AG04449 (cell line): ENCODE data around the gene HOXB8.

Experiments used
- CTCF ChIA-PET: fragments of 350-600 bp; formaldehyde crosslinking; extraction: SDS; loops from one replicate; lab custom pipeline; 2021; ENCODE audit warnings: antibody characterized with exemption; lab: Yijun Ruan, JAX
- POLR2A ChIA-PET: fragments of 400-600, 350-600 bp; formaldehyde crosslinking; extraction: SDS; loops from one replicate; lab custom pipeline; 2020; ENCODE audit warnings: antibody characterized with exemption, inconsistent platforms; lab: Yijun Ruan, JAX
- DNase-seq: peaks from one replicate; pipeline ENCODE4 v3.0.0-alpha.2; 2010; ENCODE audit warnings: low read depth, low spot score
- H3K4me3 ChIP-seq: 2 replicates; pipeline ENCODE4 v1.5.1; 2011; ENCODE audit warnings: low read depth, mild to moderate bottlenecking, control low read depth, low read length
- TF ChIP-seq, protein P1 (sequence below): IDR thresholded peaks from one replicate; pipeline ENCODE4 v1.5.1; 2011; ENCODE audit warnings: mild to moderate bottlenecking, moderate library complexity, low read length, control low read depth, inconsistent platforms; ENCODE audit not compliant: insufficient read depth; ENCODE audit errors: missing control alignments

The HOXB8 gene

DNA sequence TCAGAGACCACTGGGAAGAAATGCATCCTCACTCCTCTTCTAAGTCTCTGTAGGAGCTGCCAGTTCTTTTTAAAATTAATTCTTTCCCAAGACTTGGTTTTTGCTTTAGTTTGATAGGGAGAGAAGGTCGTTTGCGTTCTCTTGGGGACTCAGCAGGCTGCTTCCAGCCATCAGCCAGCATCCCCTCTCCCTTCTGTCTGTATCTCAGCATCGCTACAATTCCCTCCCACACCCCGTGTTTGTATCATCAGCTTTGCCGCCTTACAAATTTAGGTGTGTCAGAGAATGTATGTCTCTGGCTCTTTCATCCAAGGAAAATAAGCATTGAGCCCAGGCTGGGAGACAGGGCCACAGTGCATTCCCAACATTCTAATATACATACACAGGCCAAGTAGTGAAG, 15.7 kb downstream of the HOXB8 start:
- DNase-seq, result no peak
- peak overlapping the region; percentile 13 for H3K4me3 ChIP-seq
- TF ChIP-seq, protein P1, sequence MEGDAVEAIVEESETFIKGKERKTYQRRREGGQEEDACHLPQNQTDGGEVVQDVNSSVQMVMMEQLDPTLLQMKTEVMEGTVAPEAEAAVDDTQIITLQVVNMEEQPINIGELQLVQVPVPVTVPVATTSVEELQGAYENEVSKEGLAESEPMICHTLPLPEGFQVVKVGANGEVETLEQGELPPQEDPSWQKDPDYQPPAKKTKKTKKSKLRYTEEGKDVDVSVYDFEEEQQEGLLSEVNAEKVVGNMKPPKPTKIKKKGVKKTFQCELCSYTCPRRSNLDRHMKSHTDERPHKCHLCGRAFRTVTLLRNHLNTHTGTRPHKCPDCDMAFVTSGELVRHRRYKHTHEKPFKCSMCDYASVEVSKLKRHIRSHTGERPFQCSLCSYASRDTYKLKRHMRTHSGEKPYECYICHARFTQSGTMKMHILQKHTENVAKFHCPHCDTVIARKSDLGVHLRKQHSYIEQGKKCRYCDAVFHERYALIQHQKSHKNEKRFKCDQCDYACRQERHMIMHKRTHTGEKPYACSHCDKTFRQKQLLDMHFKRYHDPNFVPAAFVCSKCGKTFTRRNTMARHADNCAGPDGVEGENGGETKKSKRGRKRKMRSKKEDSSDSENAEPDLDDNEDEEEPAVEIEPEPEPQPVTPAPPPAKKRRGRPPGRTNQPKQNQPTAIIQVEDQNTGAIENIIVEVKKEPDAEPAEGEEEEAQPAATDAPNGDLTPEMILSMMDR, result no peak
- POLR2A ChIA-PET, result no interaction called here
- CTCF ChIA-PET, result interaction anchor here (1.3 to 2.2 kb wide), 6 partner anchors 9 to 265 kb away, joined by 3 to 7 read pairs (median 5); no protein-coding TSS in a partner anchor

DNA sequence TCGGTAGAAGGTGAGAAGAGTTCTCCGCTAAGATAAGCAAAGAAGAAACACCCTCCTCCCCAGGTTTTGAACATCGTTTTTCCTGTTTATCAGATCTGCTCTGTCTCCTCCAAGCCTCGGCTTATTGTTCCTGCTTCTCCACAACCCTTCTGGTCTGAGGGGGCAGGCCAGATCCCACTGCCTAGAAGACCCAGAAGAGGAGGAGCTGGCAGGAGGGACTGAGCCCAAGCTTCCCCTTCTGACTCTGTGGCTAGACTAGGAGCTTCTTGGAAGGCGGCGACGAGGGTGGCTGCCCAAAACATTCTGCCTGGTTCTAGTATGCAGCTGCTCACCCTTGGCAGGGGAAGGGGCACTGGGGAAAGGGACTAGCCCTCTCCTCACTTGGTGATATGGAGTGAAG, 16.4 kb downstream of the HOXB8 start:
- DNase-seq, result no peak
- ChIA-PET POLR2A (interaction anchor here (0.8 to 1.3 kb wide), 5 partner anchors 10 to 47 kb away, joined by 3 to 6 read pairs (median 4); no protein-coding TSS in a partner anchor), CTCF (interaction anchor here (0.6 to 2.2 kb wide), 9 partner anchors 7 to 340 kb away, joined by 3 to 8 read pairs (median 5); no protein-coding TSS in a partner anchor)
- H3K4me3 ChIP-seq, result peak overlapping the region; percentile 76
- TF ChIP-seq, protein P1, result no peak

DNA sequence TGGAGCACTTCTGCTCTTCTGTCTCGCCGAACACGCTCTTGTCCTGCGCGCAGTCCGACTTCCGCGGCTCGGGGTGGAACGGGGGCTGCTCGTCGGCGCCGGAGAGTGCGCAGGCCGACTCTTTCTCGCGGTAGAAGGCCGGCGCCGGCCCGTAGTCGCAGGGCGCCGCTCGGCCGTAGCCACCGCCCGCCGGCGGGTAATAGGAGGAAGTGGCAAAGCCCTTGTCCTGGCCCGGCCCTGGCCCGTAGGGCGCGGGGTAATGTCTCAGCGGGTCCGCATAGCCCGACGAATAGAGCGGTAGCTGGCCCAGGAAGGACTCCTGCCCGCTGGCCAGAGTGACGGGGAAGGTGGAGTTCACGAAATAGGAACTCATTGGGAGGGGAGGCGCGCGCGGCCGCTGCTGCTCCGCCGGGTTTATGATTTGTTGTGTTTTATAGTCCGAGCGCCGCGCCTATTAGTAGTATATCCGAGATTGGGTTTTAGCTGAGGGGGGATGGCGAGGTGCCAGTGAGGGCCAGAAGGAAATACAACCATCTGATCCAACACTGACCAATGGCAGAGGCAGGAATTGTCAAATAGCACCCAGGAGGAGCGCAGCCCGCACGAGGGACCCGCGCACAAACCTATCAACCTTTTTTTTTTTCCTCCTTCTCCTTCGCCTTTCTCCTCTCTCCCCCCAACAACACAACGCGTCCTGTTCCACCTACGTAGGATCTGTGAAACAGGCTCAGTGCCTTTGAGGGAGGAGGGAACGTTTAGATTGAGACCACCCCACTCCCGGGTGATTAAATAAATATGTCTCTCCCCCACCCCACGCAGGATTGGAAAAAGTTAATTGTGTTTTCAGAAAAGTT, 17.1 kb downstream of the HOXB8 start:
- TF ChIP-seq, protein P1, result no peak
- no peak for DNase-seq
- CTCF ChIA-PET, result interaction anchor here (0.6 to 2.2 kb wide), 7 partner anchors 8 to 339 kb away, joined by 3 to 8 read pairs (median 5); no protein-coding TSS in a partner anchor
- H3K4me3 ChIP-seq, result peak overlapping the region; percentile 76
- POLR2A ChIA-PET, result interaction anchor here (0.8 to 1.3 kb wide), 5 partner anchors 10 to 46 kb away, joined by 3 to 6 read pairs (median 4); no protein-coding TSS in a partner anchor

DNA sequence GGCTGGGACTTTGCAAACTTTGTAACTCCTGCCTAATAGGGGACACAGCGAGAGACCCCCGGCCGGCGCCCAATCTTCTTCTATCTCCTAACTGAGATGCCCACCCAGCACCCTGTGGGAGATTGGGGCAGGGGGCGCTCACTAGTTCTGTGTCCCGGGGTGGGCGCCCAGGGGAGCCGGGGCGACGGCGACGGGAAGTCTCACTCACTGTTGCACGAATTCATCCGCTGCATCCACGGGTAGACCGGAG, 17.6 kb downstream of the HOXB8 start:
- ChIA-PET CTCF (interaction anchor here (0.9 to 2.2 kb wide), 5 partner anchors 12 to 338 kb away, joined by 3 to 8 read pairs (median 6); no protein-coding TSS in a partner anchor), POLR2A (interaction anchor here (1.0 to 1.7 kb wide), 6 partner anchors 10 to 245 kb away, joined by 3 to 12 read pairs (median 4); no protein-coding TSS in a partner anchor)
- H3K4me3 ChIP-seq, result peak overlapping the region; percentile 76
- TF ChIP-seq, protein P1, result no peak
- DNase-seq, result no peak

DNA sequence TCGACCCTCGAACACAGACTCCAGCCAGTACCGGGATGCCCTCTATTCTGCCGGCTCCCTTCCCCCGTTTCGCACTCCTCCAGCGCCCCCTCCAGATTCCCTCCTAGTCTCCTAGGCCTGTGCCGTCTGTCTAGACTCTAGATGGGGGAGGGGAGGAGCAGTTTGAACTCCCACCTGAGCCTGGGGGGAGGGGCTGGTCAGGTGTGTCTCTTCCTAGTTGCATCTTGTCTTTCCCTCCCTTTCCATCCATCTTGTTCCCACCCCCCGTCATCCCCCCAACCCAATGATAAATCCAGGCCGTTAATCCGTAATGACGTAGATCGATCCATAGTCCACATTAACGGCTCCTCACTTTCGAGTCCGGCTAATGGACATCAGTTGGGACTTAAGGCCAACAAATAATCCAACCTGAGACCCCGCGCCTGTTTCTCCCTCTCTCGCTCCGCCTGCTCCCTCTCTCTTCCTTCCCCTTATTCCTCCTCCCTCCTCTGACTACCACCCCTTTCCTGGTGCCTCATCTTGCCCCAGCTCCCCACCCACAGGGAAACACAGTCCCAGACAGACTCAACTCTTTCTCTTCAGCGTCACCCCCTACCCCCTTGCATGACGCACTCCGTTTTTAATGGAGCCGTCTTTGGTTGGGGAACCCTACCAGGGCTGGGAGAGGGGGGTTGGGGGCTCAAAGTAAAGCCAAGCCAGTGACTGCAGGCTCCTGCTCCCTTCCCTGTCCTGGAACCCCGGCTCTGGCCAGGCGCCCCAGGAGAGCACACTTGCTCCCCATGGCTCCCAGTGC, 18.2 kb downstream of the HOXB8 start:
- TF ChIP-seq, protein P1, result no peak
- DNase-seq, result no peak
- H3K4me3 ChIP-seq, result peak overlapping the region; percentile 76
- CTCF ChIA-PET, result interaction anchor here (0.9 to 8.4 kb wide), 9 partner anchors 10 to 289 kb away, joined by 3 to 80 read pairs (median 6); partner anchors contain the start of gene HOXB8
- POLR2A ChIA-PET, result interaction anchor here (0.7 to 1.7 kb wide), 6 partner anchors 9 to 245 kb away, joined by 3 to 12 read pairs (median 3); no protein-coding TSS in a partner anchor
